ENCODE data around the gene FARS2.

- TF ChIP-seq, protein P1, sequence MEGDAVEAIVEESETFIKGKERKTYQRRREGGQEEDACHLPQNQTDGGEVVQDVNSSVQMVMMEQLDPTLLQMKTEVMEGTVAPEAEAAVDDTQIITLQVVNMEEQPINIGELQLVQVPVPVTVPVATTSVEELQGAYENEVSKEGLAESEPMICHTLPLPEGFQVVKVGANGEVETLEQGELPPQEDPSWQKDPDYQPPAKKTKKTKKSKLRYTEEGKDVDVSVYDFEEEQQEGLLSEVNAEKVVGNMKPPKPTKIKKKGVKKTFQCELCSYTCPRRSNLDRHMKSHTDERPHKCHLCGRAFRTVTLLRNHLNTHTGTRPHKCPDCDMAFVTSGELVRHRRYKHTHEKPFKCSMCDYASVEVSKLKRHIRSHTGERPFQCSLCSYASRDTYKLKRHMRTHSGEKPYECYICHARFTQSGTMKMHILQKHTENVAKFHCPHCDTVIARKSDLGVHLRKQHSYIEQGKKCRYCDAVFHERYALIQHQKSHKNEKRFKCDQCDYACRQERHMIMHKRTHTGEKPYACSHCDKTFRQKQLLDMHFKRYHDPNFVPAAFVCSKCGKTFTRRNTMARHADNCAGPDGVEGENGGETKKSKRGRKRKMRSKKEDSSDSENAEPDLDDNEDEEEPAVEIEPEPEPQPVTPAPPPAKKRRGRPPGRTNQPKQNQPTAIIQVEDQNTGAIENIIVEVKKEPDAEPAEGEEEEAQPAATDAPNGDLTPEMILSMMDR (IDR thresholded peaks at IDR 0.05) = no peak
- TF ChIP-seq EZH2 (IDR thresholded peaks at IDR 0.05; ENCODE audit: borderline replicate concordance, insufficient read depth, low read depth, low read length, poor library complexity, severe bottlenecking) = no peak
These were observed 166.3 kb downstream of the FARS2 start for GRCh38 chr6:5427586-5427985.
